Adrenal gland (tissue), 12 donors: ENCODE data around the gene ARL3. TPM values are rescaled to one million over a fixed set of nuclear protein-coding genes. Genes with fewer than 3 reads are reported as not detected.
A peak's percentile ranks its signal among the peaks of the same experiment; 100 is the strongest.

Experiments used
- DNase-seq, 7 donors: peaks; one replicate each; pipeline ENCODE4 v3.0.0-alpha.2; 2019 to 2020
- H3K27ac ChIP-seq, 5 donors: fragments of 200-600 bp; sonication (generic) in 4 of 5; 1 replicate in 3 of 5; 2 replicates in 2 of 5; pipeline versions ENCODE4 v1.5.1 to v1.8.0; 2016 to 2020; ENCODE audit warnings: mild to moderate bottlenecking in 1 of 5
- H3K27me3 ChIP-seq: fragments of 200-600 bp; 2 replicates; pipeline ENCODE4 v1.8.0; 2021
- H3K36me3 ChIP-seq, 2 donors: fragments of 200-600 bp; replicated peaks in 1 of 2; 1 replicate in 1 of 2; 2 replicates in 1 of 2; pipeline versions ENCODE4 v1.5.1 to v1.8.0; 2018 to 2022
- H3K4me1 ChIP-seq, 2 donors: fragments of 200-600 bp; replicated peaks in 1 of 2; 1 replicate in 1 of 2; 2 replicates in 1 of 2; pipeline versions ENCODE4 v1.5.1 to v1.8.0; 2018 to 2021
- H3K4me3 ChIP-seq, 4 donors: fragments of 200-600 bp; sonication (generic) in 3 of 4; one replicate each; pipeline ENCODE4 v1.5.1; 2016 to 2018
- H3K9me3 ChIP-seq, 3 donors: fragments of 200-600 bp; sonication (generic) in 1 of 3; replicated peaks in 1 of 3; 1 replicate in 2 of 3; 2 replicates in 1 of 3; pipeline versions ENCODE4 v1.5.1 to v1.8.0; 2016 to 2021
- CTCF ChIP-seq, 6 experiments: fragments of 450-650 bp in 4 of 6; fragments of 200-600 bp in 2 of 6; sonication (generic) in 1 of 6; IDR thresholded peaks; 1 replicate in 5 of 6; 2 replicates in 1 of 6; pipeline versions ENCODE4 v1.5.1 to v1.8.0; 2016 to 2021; ENCODE audit warnings: antibody characterized with exemption in 6 of 6, mild to moderate bottlenecking in 2 of 6, moderate library complexity in 1 of 6
- POLR2A ChIP-seq, 2 donors: fragments of 450-650 bp; IDR thresholded peaks; one replicate each; pipeline ENCODE4 v1.6.1; 2017; ENCODE audit warnings: antibody characterized with exemption in 2 of 2, mild to moderate bottlenecking in 2 of 2, moderate library complexity in 1 of 2
- WGBS, 4 donors: extraction: QIAGEN DNeasy Blood & Tissue Kit in 2 of 4; methylation state at CpG; one replicate each; pipeline versions ENCODE4 v1.1.5 to v1.1.7; 2013 to 2017; 5-methylcytosine and 5-hydroxymethylcytosine counted together
- intact Hi-C, 2 donors: fragments of 100-400 bp; cut with DNase I; formaldehyde crosslinking; loops; one replicate each; pipeline versions ENCODE4 v1.14.1 to v1.15.0; 2022 to 2023
- polyA plus RNA-seq, 3 donors: library from polyadenylated mRNA; stranded (reverse); fragments of 200-250 nt in 2 of 3; fragments of 350-450 nt in 1 of 3; fragmentation: Illumina TruSeq in 1 of 3; extraction: RNeasy Lipid Tissue Mini Kit (QIAGEN cat#74804) in 1 of 3; gene quantifications; one replicate each; pipeline ENCODE4 v1.2.3, GENCODE V29; 2013 to 2014
- total RNA-seq, 9 donors: library from RNA; depleted of rRNA in 4 of 9; stranded (reverse); fragments of >200 nt in 4 of 9; fragments of 120-200 nt in 1 of 9; fragmentation: NEBNext Ultra II Directional in 1 of 9; extraction: Animal tissue kit (Norgen Biotek cat#: 25700) in 1 of 9; gene quantifications; one replicate each; pipeline versions ENCODE4 v1.1.0 to v1.2.4, GENCODE V29; 2013 to 2023
- donor health status: healthy with polysubstance abuse.
- donor health status: Bipolar disorder and iron deficiency.
- donor health status: DM: yes; HTN: yes; CAD: no.
- donor health status: DM: no; HTN: no; CAD: no.
- donor health status: DM: no; HTN: no; CAD: no.
- donor health status: DM: yes; HTN: yes; CAD: no.

The ARL3 gene
- total and polyA plus RNA-seq, 12 donors, result 4.8 to 20.5 (median 8.8) TPM

- TF ChIP-seq CTCF (IDR thresholded peaks at IDR 0.05), result no peak
- TF ChIP-seq POLR2A (IDR thresholded peaks at IDR 0.05), result peak in 1 of 2 donors; percentile 9
- Histone ChIP-seq H3K9me3 (no peaks in the 10 kb centered on the region), H3K27ac (peak overlapping the region in 4 of 5 donors; percentile 41 to 88 (median 66)), H3K36me3 (peaks cover 0 to 11% of the 10 kb centered on the region in 2 donors), H3K4me3 (peak overlapping the region in 1 of 4 donors; percentile 20), H3K4me1 (peaks cover 30 to 55% of the 10 kb centered on the region in 2 donors), H3K27me3 (no peaks in the 10 kb centered on the region)
- WGBS, 4 donors, result 22 to 47% (median 26%) methylated on average over 3 to 5 of the region's 5 CpGs
- intact Hi-C loops, result no loop called here
- peak in 3 of 7 donors; percentile 39 to 57 (median 56) for DNase-seq
Measured at GRCh38 chr10:102632394-102633111, 81.6 kb downstream of the ARL3 start.

DNA sequence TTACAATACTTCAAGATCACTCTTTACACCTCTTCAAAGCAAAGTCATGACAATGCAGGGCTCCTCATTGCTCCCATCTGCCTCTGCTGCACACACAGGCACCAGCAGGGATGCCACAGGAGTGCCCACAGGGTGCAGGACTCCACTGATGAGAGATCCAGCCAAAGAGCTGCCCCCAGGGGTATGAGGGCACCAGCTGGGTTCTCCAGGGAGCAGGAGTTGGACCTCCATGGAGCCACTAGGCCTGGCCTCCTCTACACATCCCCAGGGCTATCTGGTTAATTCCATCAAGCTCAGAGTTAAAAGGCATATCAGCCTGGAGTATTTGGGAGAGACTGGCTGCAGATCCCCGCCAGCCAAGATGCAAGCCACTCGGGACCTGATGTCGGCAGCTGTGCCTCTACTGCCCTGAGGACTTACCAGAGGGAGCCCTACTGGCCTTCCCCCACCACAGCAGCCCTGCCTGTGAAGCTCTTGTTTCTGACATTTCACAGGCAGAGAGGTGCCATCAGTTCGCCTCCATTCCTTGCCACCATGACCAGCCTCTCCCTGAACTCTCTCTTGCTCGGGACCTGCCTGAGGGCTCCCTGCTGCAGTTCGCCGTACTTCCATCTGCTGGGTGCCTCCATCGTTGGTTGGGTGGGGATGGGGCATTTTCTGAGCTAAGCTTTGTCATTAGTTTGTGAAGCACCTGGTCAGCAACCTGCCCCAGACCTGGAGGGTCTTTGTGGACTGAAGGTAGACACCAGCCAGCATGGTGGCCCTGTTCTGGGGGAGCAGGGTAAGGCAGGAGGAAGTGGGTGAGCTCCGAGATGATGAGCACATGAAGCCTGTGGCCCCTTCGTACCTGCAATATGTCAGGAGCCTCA lies 82.4 kb downstream of the ARL3 start:
- Histone ChIP-seq H3K27me3 (no peaks in the 10 kb centered on the region), H3K9me3 (no peaks in the 10 kb centered on the region), H3K36me3 (peaks cover 0 to 11% of the 10 kb centered on the region in 2 donors), H3K4me1 (peaks cover 32 to 63% of the 10 kb centered on the region in 2 donors), H3K27ac (peak overlapping the region in 3 of 5 donors; percentile 62 to 88 (median 70)), H3K4me3 (no peak overlapping the region)
- no peak for DNase-seq
- WGBS, 4 donors, result 84 to 94% (median 90%) methylated on average over 8 to 10 of the region's 10 CpGs
- intact Hi-C loops, result no loop called here
- TF ChIP-seq CTCF (IDR thresholded peaks at IDR 0.05) (no peak), POLR2A (IDR thresholded peaks at IDR 0.05) (no peak)

DNA sequence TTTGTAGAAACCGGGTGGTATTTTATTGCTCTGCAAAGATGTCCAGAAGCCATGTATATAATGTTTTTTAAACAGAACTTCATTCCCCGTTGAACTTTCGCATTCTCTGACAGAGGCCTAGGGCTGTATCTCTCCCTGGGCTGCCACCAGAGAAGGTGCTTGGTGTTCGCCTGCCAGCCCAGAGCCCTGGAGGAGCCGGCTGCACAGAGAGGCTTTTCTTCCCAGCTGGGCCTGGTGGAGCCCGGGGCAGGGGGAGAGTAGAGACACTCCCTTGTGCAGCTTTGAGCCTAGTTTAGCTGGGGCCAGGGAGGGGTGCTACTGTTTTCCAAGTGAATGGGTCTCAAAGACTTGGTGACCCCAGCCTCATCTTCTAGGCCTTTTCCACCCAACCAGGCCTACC lies 83.5 kb downstream of the ARL3 start:
- Histone ChIP-seq H3K4me1 (peaks cover 32 to 67% of the 10 kb centered on the region in 2 donors), H3K27ac (peak overlapping the region in 2 of 5 donors; percentile 70 to 88)

More for the DNA sequence above, 83.5 kb downstream of the ARL3 start:
- peaks cover 0 to 11% of the 10 kb centered on the region in 2 donors for H3K36me3 ChIP-seq
- no peaks in the 10 kb centered on the region for H3K27me3 ChIP-seq
- 87 to 91% (median 90%) methylated on average over 6 of the region's 6 CpGs for WGBS, 4 donors
- intact Hi-C loops, result no loop called here
- no peak for DNase-seq
- H3K9me3 ChIP-seq, result no peaks in the 10 kb centered on the region
- TF ChIP-seq CTCF (IDR thresholded peaks at IDR 0.05), result no peak
- no peak for TF ChIP-seq POLR2A (IDR thresholded peaks at IDR 0.05)
- H3K4me3 ChIP-seq, result no peak overlapping the region
